ENCODE measurements around the gene ADGRA1.
"Not testable (repeated sequence)": the region's sequence is repeated elsewhere in the genome, so short reads cannot be mapped to it uniquely, and the experiment has no call there.

Gene ADGRA1

GRCh38 chr10:133132473-133133291 lies 45.0 kb downstream of the ADGRA1 start:
- TF ChIP-seq CTCF (conservative IDR thresholded peaks at IDR 0.05; ENCODE audit: low read depth, low read length), result no peak
- H3K4me3 ChIP-seq (ENCODE audit: low read length), result no peak overlapping the region
- no peak for DNase-seq (ENCODE audit: low read depth)

- DNase-seq (ENCODE audit: low read depth), result no peak
- no peak for TF ChIP-seq CTCF (conservative IDR thresholded peaks at IDR 0.05; ENCODE audit: low read depth, low read length)
- H3K4me3 ChIP-seq (ENCODE audit: low read length), result no peak overlapping the region
Observed at GRCh38 chr10:133133471-133134231, 45.9 kb downstream of the ADGRA1 start.

GRCh38 chr10:133134411-133135115 lies 46.8 kb downstream of the ADGRA1 start:
- no peak overlapping the region for H3K4me3 ChIP-seq (ENCODE audit: low read length)
- TF ChIP-seq CTCF (conservative IDR thresholded peaks at IDR 0.05; ENCODE audit: low read depth, low read length), result no peak
- DNase-seq (ENCODE audit: low read depth), result no peak

- H3K4me3 ChIP-seq (ENCODE audit: low read length), result no peak overlapping the region
- no peak for DNase-seq (ENCODE audit: low read depth)
- TF ChIP-seq CTCF (conservative IDR thresholded peaks at IDR 0.05; ENCODE audit: low read depth, low read length), result no peak
Observed at GRCh38 chr10:133135116-133135465, 47.4 kb downstream of the ADGRA1 start.

- H3K4me3 ChIP-seq (ENCODE audit: low read length); DNase-seq (ENCODE audit: low read depth): not testable (repeated sequence)
Observed at GRCh38 chr10:133137486-133138145, 49.9 kb downstream of the ADGRA1 start.

- no peak for DNase-seq (ENCODE audit: low read depth)
- TF ChIP-seq CTCF (conservative IDR thresholded peaks at IDR 0.05; ENCODE audit: low read depth, low read length), result no peak
- H3K4me3 ChIP-seq (ENCODE audit: low read length), result no peak overlapping the region
Observed at GRCh38 chr10:133139551-133140065, 51.9 kb downstream of the ADGRA1 start.
